IMR-90 (cell line): ENCODE data around the gene SPATS2L. TPM values are rescaled to one million over a fixed set of nuclear protein-coding genes. Genes with fewer than 3 reads are reported as not detected.

Experiments used
- ATAC-seq: fragments of 200-7000 bp; cut with Tn5 transposase; 2 replicates; pipeline ENCODE4 v1.9.1; 2020; ENCODE audit warnings: low read depth, mild to moderate bottlenecking, moderate library complexity
- BruUV-seq: library from RNA; stranded (reverse); fragments of 400-500 nt; replicated peaks from 2 replicates; lab custom pipeline; 2021; lab: Mats Ljungman, UMichigan
- CTCF ChIA-PET: fragments of 300-600 bp; formaldehyde crosslinking; extraction: SDS; loops from one replicate; lab custom pipeline; 2021; ENCODE audit warnings: antibody characterized with exemption; lab: Yijun Ruan, JAX
- POLR2A ChIA-PET: fragments of 300-600 bp; sonication (Branson Sonifier 250); formaldehyde crosslinking; loops from one replicate; lab custom pipeline; 2022; ENCODE audit warnings: antibody characterized with exemption; ENCODE audit not compliant: unreplicated experiment; lab: Charles Lee
- DNase-seq: peaks from one replicate; pipeline ENCODE4 v3.0.0; 2013
- H2AFZ ChIP-seq: replicated peaks from 2 replicates; pipeline ENCODE3; 2013; ENCODE audit warnings: low read length, mild to moderate bottlenecking; ENCODE audit not compliant: poor library complexity
- H2AK5ac ChIP-seq: 2 replicates; pipeline ENCODE4 v1.6.1; 2013; ENCODE audit warnings: low read depth, low read length, inconsistent platforms
- H2AK9ac ChIP-seq: replicated peaks from 2 replicates; pipeline ENCODE3; 2013; ENCODE audit warnings: mild to moderate bottlenecking, low read depth, low read length, moderate library complexity; ENCODE audit not compliant: poor library complexity
- H2BK120ac ChIP-seq: 2 replicates; pipeline ENCODE4 v1.6.1; 2013; ENCODE audit warnings: low read depth, low read length, inconsistent platforms
- H2BK15ac ChIP-seq: 3 replicates; pipeline ENCODE4 v1.6.1; 2013; ENCODE audit warnings: low read depth, low read length, inconsistent platforms
- H2BK20ac ChIP-seq: 2 replicates; pipeline ENCODE4 v1.6.1; 2013; ENCODE audit warnings: low read depth, mild to moderate bottlenecking, inconsistent platforms, low read length, moderate library complexity
- H2BK5ac ChIP-seq: 2 replicates; pipeline ENCODE4 v1.6.1; 2013; ENCODE audit warnings: mild to moderate bottlenecking, low read depth, low read length, inconsistent platforms; ENCODE audit not compliant: poor library complexity, severe bottlenecking
- H3K14ac ChIP-seq: replicated peaks from 2 replicates; pipeline ENCODE4 v1.6.1; 2013; ENCODE audit warnings: low read depth, low read length, inconsistent platforms
- H3K18ac ChIP-seq: 2 replicates; pipeline ENCODE4 v1.6.1; 2013; ENCODE audit warnings: low read depth, low read length, control low read depth
- H3K23ac ChIP-seq: 2 replicates; pipeline ENCODE4 v1.6.1; 2013; ENCODE audit warnings: low read depth, low read length, inconsistent platforms
- H3K27ac ChIP-seq: 2 replicates; pipeline ENCODE4 v1.5.1; 2013; ENCODE audit warnings: mild to moderate bottlenecking, control low read depth, low read length; ENCODE audit not compliant: insufficient read depth
- H3K27me3 ChIP-seq: 2 replicates; pipeline ENCODE4 v1.6.1; 2013; ENCODE audit warnings: low read length; ENCODE audit not compliant: control insufficient read depth, insufficient read depth
- H3K36me3 ChIP-seq: 2 replicates; pipeline ENCODE4 v1.6.1; 2013; ENCODE audit warnings: low read length, mixed read lengths; ENCODE audit not compliant: control insufficient read depth, insufficient read depth
- H3K4ac ChIP-seq: 2 replicates; pipeline ENCODE4 v1.6.1; 2013; ENCODE audit warnings: low read depth, low read length, inconsistent platforms
- H3K4me1 ChIP-seq: 2 replicates; pipeline ENCODE4 v1.6.1; 2013; ENCODE audit warnings: low read length, mixed read lengths; ENCODE audit not compliant: control insufficient read depth, insufficient read depth
- H3K4me2 ChIP-seq: 2 replicates; pipeline ENCODE4 v1.6.1; 2013; ENCODE audit warnings: low read depth, mild to moderate bottlenecking, control low read depth, low read length, moderate library complexity
- H3K4me3 ChIP-seq: 2 replicates; pipeline ENCODE4 v1.5.1; 2013; ENCODE audit warnings: low read depth, mild to moderate bottlenecking, control low read depth, low read length, moderate library complexity; ENCODE audit not compliant: insufficient read depth
- H3K56ac ChIP-seq: 2 replicates; pipeline ENCODE4 v1.6.1; 2013; ENCODE audit warnings: low read length, inconsistent platforms; ENCODE audit not compliant: insufficient read depth; ENCODE audit errors: extremely low read depth
- H3K79me1 ChIP-seq, 2 experiments: 2 replicates each; pipeline ENCODE4 v1.6.1; 2013; ENCODE audit warnings: low read length in 2 of 2, inconsistent platforms in 1 of 2, low read depth in 1 of 2
- H3K9ac ChIP-seq: 2 replicates; pipeline ENCODE4 v1.6.1; 2013; ENCODE audit warnings: low read depth, low read length, control low read depth
- H3K9me1 ChIP-seq: 2 replicates; pipeline ENCODE4 v1.6.1; 2013; ENCODE audit warnings: low read length, inconsistent platforms; ENCODE audit not compliant: insufficient read depth
- H3K9me3 ChIP-seq: 2 replicates; pipeline ENCODE4 v1.6.1; 2013; ENCODE audit warnings: low read length; ENCODE audit not compliant: control insufficient read depth, insufficient read depth
- H4K20me1 ChIP-seq: 2 replicates; pipeline ENCODE4 v1.6.1; 2013; ENCODE audit warnings: low read length, inconsistent platforms; ENCODE audit not compliant: insufficient read depth
- H4K5ac ChIP-seq: 2 replicates; pipeline ENCODE4 v1.6.1; 2013; ENCODE audit warnings: mild to moderate bottlenecking, low read depth, low read length, control low read depth
- H4K8ac ChIP-seq, 2 experiments: 2 replicates each; pipeline ENCODE4 v1.6.1; 2013; ENCODE audit warnings: low read depth in 2 of 2, low read length in 2 of 2, control low read depth in 1 of 2, inconsistent platforms in 1 of 2
- H4K91ac ChIP-seq: 2 replicates; pipeline ENCODE4 v1.6.1; 2013; ENCODE audit warnings: low read depth, low read length, inconsistent platforms; ENCODE audit not compliant: insufficient read depth
- BHLHE40 ChIP-seq: fragments of 150-350 bp; IDR thresholded peaks from 2 replicates; pipeline ENCODE4 v1.6.1; 2016; ENCODE audit warnings: mild to moderate bottlenecking, low read depth, low read length
- CEBPB ChIP-seq: IDR thresholded peaks from 2 replicates; pipeline ENCODE4 v1.6.1; 2012; ENCODE audit warnings: low read depth, low read length, improper control_type of control experiment
- CHD1 ChIP-seq: IDR thresholded peaks from 2 replicates; pipeline ENCODE4 v1.6.1; 2012; ENCODE audit warnings: low read depth, low read length, improper control_type of control experiment
- FOS ChIP-seq: fragments of 150-350 bp; IDR thresholded peaks from 2 replicates; pipeline ENCODE4 v1.6.1; 2016; ENCODE audit warnings: low read depth, low read length
- MAFK ChIP-seq: IDR thresholded peaks from 2 replicates; pipeline ENCODE4 v1.6.1; 2012; ENCODE audit warnings: low read depth, low read length, improper control_type of control experiment
- MAZ ChIP-seq: IDR thresholded peaks from 2 replicates; pipeline ENCODE4 v1.6.1; 2012; ENCODE audit warnings: low read depth, mild to moderate bottlenecking, low read length, improper control_type of control experiment, moderate library complexity, borderline replicate concordance
- MXI1 ChIP-seq: IDR thresholded peaks from 2 replicates; pipeline ENCODE4 v1.6.1; 2012; ENCODE audit warnings: low read depth, mild to moderate bottlenecking, low read length, moderate library complexity, borderline replicate concordance
- NFE2L2 ChIP-seq: fragments of 150-350 bp; IDR thresholded peaks from 2 replicates; pipeline ENCODE4 v1.6.1; 2016; ENCODE audit warnings: low read depth, mild to moderate bottlenecking, low read length
- POLR2A ChIP-seq: IDR thresholded peaks from 2 replicates; pipeline ENCODE4 v1.6.1; 2012; ENCODE audit warnings: mild to moderate bottlenecking, low read depth, low read length
- RCOR1 ChIP-seq: IDR thresholded peaks from 2 replicates; pipeline ENCODE4 v1.6.1; 2012; ENCODE audit warnings: mild to moderate bottlenecking, low read length, improper control_type of control experiment; ENCODE audit not compliant: insufficient replicate concordance
- RFX5 ChIP-seq: IDR thresholded peaks from 2 replicates; pipeline ENCODE4 v1.8.0; 2012; ENCODE audit warnings: low read depth, mild to moderate bottlenecking, low read length, moderate library complexity
- SMC3 ChIP-seq: fragments of 150-350 bp; IDR thresholded peaks from 2 replicates; pipeline ENCODE4 v1.6.1; 2016; ENCODE audit warnings: low read depth, mild to moderate bottlenecking, antibody characterized with exemption, low read length, moderate library complexity
- dilution Hi-C: fragments of 300-500 bp; cut with HindIII; formaldehyde crosslinking; loops from one replicate; pipeline ENCODE4 v1.14.3; 2018; ENCODE audit warnings: low sequenced_read_pairs; ENCODE audit not compliant: unreplicated experiment
- in situ Hi-C: fragments of 300-500 bp; cut with MboI; formaldehyde crosslinking; loops from 3 replicates; pipeline ENCODE4 v1.14.3; 2019; ENCODE audit warnings: low sequenced_read_pairs, inconsistent platforms, mixed read lengths
- intact Hi-C: fragments of 100-400 bp; cut with micrococcal nuclease; formaldehyde crosslinking; loops from 2 replicates; pipeline ENCODE4 v1.10.0; 2022
- polyA plus RNA-seq, 3 experiments: library from polyadenylated mRNA; depleted of rRNA; stranded (reverse); fragments of >200 nt; gene quantifications; 2 replicates each; pipeline ENCODE4 v1.2.3, GENCODE V29; 2012; ENCODE audit warnings: low replicate concordance in 1 of 3
- total RNA-seq: library from RNA; depleted of rRNA; stranded (reverse); fragments of >200 nt; gene quantifications from 2 replicates; pipeline ENCODE4 v1.2.3, GENCODE V29; 2012
- TF ChIP-seq, protein P1 (sequence below): conservative IDR thresholded peaks from 2 replicates; pipeline ENCODE4 v1.5.1; 2012; ENCODE audit warnings: mild to moderate bottlenecking, low read depth, low read length, improper control_type of control experiment
- TF ChIP-seq, protein P2 (sequence below): fragments of 150-350 bp; IDR thresholded peaks from 2 replicates; pipeline ENCODE4 v1.6.1; 2016; ENCODE audit warnings: low read depth, mild to moderate bottlenecking, low read length, moderate library complexity, borderline replicate concordance

SPATS2L gene
- total and polyA plus RNA-seq, 2 of the 4 experiments (the other 2 are of a cell fraction) = 118 to 155 TPM

DNA sequence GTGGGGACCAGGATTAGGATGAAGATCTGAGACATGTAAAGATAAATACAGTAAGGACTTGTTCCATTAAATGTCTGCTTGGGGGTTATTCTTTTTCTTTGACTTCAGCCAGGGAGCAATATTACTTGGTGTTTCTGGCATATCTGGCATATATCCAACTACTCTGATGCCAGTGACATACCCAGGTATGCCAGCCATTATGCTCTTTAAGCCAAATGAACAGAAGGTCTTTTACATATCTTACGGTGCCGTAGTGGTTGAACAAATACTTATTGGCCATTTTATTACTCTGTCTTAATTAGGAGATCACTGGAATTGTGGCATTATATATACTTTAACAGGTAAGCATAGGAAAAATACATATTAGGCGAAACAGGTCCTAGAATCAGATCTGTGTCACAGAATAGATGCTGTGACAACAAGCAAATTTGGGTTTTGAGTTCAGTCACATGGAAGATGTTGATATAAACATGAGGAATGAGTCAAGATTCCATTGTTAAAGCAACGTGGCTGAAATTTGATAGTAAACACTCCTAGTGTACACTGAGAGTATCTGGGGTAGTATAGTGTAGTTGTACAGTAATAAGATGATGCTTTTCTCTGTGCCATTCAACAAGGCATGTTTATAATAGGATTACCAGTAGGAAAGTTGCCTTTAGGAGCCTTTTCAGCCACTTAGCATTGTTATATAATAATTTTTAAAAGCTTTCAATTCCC lies 140.8 kb downstream of the SPATS2L start (continued):
- TF ChIP-seq RFX5 = no peak

DNA sequence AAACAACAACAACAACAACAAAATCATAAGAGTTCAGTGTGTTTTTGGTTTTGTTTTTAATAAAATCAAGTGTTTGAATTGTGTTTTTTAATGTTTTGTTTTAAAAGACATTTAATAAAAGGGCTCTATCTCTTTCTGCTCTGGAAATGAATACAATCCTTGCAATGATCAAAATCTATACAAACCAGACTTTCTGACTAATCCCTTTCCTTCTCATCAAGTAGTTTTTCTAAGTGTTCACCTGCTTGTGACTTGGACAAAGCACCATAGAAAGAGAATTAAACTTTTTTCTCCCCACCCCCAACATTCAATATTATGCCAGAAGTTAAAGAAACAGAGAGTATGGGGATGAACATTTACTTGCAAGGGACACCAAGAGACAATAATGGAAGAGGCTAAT lies 142.0 kb downstream of the SPATS2L start:
- H3K9ac ChIP-seq = no peak overlapping the region
- H2BK20ac ChIP-seq = no peak overlapping the region
- H2AK5ac ChIP-seq = no peak overlapping the region
- no peaks in the 10 kb centered on the region for H3K9me3 ChIP-seq
- no peaks in the 10 kb centered on the region; the same call in 1 of the 2 replicates for H4K20me1 ChIP-seq
- H4K5ac ChIP-seq = no peak overlapping the region
- H3K9me1 ChIP-seq = peaks cover 10% of the 10 kb centered on the region
- H3K36me3 ChIP-seq = peaks cover 31% of the 10 kb centered on the region
- no peak overlapping the region for H3K27ac ChIP-seq
- no peak overlapping the region for H3K4ac ChIP-seq
- H2AK9ac ChIP-seq = no peak overlapping the region
- no peak overlapping the region for H2AFZ ChIP-seq
- no peak overlapping the region for H3K56ac ChIP-seq
- ChIA-PET POLR2A (no interaction called here), CTCF (no interaction called here)
- H4K91ac ChIP-seq = no peak overlapping the region
- H3K14ac ChIP-seq = no peak overlapping the region
- H3K4me1 ChIP-seq = peaks cover 10% of the 10 kb centered on the region
- in situ Hi-C loops (no loop called here), dilution Hi-C loops (no loop called here), intact Hi-C loops (no loop called here)
- no peak overlapping the region for H3K18ac ChIP-seq
- no peak overlapping the region for H3K4me2 ChIP-seq
- no peak overlapping the region for H3K4me3 ChIP-seq
- no peak overlapping the region for H2BK15ac ChIP-seq
- no peak overlapping the region for H2BK5ac ChIP-seq
- H3K27me3 ChIP-seq = no peaks in the 10 kb centered on the region
- H2BK120ac ChIP-seq = no peak overlapping the region
- no peak for DNase-seq
- H3K23ac ChIP-seq = no peak overlapping the region
- H4K8ac ChIP-seq = no peak overlapping the region
- no TSS peak for BruUV-seq
- H3K79me1 ChIP-seq = peaks cover 29 to 70% of the 10 kb centered on the region in 2 experiments
- no peak for ATAC-seq
- TF ChIP-seq, protein P1, sequence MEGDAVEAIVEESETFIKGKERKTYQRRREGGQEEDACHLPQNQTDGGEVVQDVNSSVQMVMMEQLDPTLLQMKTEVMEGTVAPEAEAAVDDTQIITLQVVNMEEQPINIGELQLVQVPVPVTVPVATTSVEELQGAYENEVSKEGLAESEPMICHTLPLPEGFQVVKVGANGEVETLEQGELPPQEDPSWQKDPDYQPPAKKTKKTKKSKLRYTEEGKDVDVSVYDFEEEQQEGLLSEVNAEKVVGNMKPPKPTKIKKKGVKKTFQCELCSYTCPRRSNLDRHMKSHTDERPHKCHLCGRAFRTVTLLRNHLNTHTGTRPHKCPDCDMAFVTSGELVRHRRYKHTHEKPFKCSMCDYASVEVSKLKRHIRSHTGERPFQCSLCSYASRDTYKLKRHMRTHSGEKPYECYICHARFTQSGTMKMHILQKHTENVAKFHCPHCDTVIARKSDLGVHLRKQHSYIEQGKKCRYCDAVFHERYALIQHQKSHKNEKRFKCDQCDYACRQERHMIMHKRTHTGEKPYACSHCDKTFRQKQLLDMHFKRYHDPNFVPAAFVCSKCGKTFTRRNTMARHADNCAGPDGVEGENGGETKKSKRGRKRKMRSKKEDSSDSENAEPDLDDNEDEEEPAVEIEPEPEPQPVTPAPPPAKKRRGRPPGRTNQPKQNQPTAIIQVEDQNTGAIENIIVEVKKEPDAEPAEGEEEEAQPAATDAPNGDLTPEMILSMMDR = no peak
- TF ChIP-seq CHD1 (no peak), MAFK (no peak), POLR2A (no peak), RCOR1 (no peak), CEBPB (no peak), FOS (no peak), MAZ (no peak), RFX5 (no peak), NFE2L2 (no peak), BHLHE40 (no peak), SMC3 (no peak), MXI1 (no peak)
- TF ChIP-seq, protein P2, sequence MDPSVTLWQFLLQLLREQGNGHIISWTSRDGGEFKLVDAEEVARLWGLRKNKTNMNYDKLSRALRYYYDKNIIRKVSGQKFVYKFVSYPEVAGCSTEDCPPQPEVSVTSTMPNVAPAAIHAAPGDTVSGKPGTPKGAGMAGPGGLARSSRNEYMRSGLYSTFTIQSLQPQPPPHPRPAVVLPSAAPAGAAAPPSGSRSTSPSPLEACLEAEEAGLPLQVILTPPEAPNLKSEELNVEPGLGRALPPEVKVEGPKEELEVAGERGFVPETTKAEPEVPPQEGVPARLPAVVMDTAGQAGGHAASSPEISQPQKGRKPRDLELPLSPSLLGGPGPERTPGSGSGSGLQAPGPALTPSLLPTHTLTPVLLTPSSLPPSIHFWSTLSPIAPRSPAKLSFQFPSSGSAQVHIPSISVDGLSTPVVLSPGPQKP = no peak
